GM12891 (cell line): ENCODE measurements around the gene GPR152.

Source experiments
- DNase-seq: peaks from one replicate; pipeline ENCODE4 v3.0.0; 2011; ENCODE audit warnings: low spot score; ENCODE audit not compliant: insufficient read length
- FAIRE-seq: peaks from 2 replicates; lab custom pipeline; 2011; peaks lifted over from hg19 to GRCh38; lab: Jason Lieb, UNC
- PAX5 ChIP-seq: IDR thresholded peaks from 2 replicates; pipeline ENCODE4 v1.6.1; 2011; ENCODE audit warnings: low read length, moderate library complexity, mild to moderate bottlenecking; ENCODE audit not compliant: insufficient read depth, severe bottlenecking
- POLR2A ChIP-seq: IDR thresholded peaks from 2 replicates; pipeline ENCODE4 v1.6.1; 2011; ENCODE audit warnings: low read depth, low read length, control low read depth
- POLR2AphosphoS5 ChIP-seq: IDR thresholded peaks from 2 replicates; pipeline ENCODE4 v1.6.1; 2011; ENCODE audit warnings: low read depth, low read length, control low read depth
- POU2F2 ChIP-seq: IDR thresholded peaks from 2 replicates; pipeline ENCODE4 v1.6.1; 2011; ENCODE audit warnings: low read depth, mild to moderate bottlenecking, control low read depth, low read length, moderate library complexity
- SPI1 ChIP-seq: IDR thresholded peaks from 2 replicates; pipeline ENCODE4 v1.6.1; 2011; ENCODE audit warnings: low read depth, low read length, control low read depth
- TAF1 ChIP-seq: IDR thresholded peaks from 2 replicates; pipeline ENCODE4 v1.6.1; 2011; ENCODE audit warnings: low read depth, low read length, control low read depth

GPR152 gene

GRCh38 chr11:67464411-67465188, 12.1 kb upstream of the GPR152 start:
- peak; percentile 95 for FAIRE-seq
- no peak; the same call in 1 of the 2 replicates for TF ChIP-seq POU2F2
- peak; percentile 71 for TF ChIP-seq POLR2AphosphoS5
- TF ChIP-seq POLR2A, result peak; percentile 78
- TF ChIP-seq TAF1, result peak; percentile 70
- no peak for TF ChIP-seq PAX5
- DNase-seq, result peak; percentile 92

- TF ChIP-seq POU2F2, result no peak
- TF ChIP-seq PAX5, result no peak
- no peak for TF ChIP-seq SPI1
- no peak for TF ChIP-seq POLR2AphosphoS5
- no peak for TF ChIP-seq TAF1
- TF ChIP-seq POLR2A, result no peak
- no peak for FAIRE-seq
- no peak for DNase-seq
Measured at GRCh38 chr11:67463680-67464410, 11.3 kb upstream of the GPR152 start.

- FAIRE-seq, result no peak
- DNase-seq, result no peak
- TF ChIP-seq POLR2AphosphoS5 (no peak), POU2F2 (no peak), TAF1 (no peak), PAX5 (no peak), SPI1 (no peak), POLR2A (no peak)
Measured at GRCh38 chr11:67463186-67463585, 10.7 kb upstream of the GPR152 start.

GRCh38 chr11:67458266-67458665, 5.7 kb upstream of the GPR152 start:
- FAIRE-seq, result no peak

GRCh38 chr11:67457453-67457852, 4.9 kb upstream of the GPR152 start:
- DNase-seq, result no peak
- no peak for TF ChIP-seq POLR2A
- no peak for TF ChIP-seq SPI1
- no peak for TF ChIP-seq POU2F2
- no peak for TF ChIP-seq TAF1
- no peak for TF ChIP-seq POLR2AphosphoS5
- TF ChIP-seq PAX5, result no peak
- no peak for FAIRE-seq

More at GRCh38 chr11:67458266-67458665, 5.7 kb upstream of the GPR152 start:
- no peak for DNase-seq
- TF ChIP-seq PAX5 (no peak), POLR2A (no peak), POLR2AphosphoS5 (no peak), POU2F2 (no peak), SPI1 (no peak), TAF1 (no peak)

DNA sequence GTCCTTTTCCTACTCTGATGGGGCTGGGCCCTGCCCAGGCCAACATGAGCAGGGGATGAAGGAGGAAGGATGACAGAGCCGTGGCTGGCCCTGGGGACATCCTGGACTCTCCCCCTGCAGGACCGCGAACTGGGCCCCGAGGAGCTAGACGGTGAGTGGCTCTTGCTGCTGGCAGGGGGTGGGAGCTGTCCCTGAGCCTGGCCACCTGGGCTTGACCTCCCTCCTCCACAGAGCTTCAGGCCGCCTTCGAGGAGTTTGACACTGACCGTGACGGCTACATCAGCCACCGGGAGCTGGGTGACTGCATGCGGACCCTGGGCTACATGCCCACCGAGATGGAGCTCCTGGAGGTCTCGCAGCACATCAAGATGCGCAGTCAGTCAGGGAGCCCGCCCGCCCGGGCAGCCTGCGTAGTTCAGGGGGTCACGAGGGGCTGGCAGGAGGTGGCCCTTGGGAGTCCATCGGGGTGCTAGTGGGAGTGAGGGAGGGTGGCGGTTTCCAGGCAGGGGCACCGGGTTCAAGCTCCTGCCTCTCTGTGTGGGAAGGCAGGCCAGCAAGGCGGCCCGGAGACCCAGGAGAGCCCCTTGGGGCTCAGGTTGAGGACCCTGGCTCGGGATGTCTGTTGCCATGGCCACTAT, 3.7 kb upstream of the GPR152 start:
- TF ChIP-seq SPI1 (no peak), TAF1 (no peak), POU2F2 (no peak)
- DNase-seq (no peak), FAIRE-seq (no peak)

GRCh38 chr11:67455054-67455453, 2.5 kb upstream of the GPR152 start, which contains the start of gene CABP4:
Gene CABP4, plus strand, starts transcription at chr11:67455354. Its CDS starts 70 bp downstream, at chr11:67455424.
- DNase-seq, result no peak
- TF ChIP-seq PAX5 (no peak), POLR2A (no peak), POLR2AphosphoS5 (no peak), SPI1 (no peak), TAF1 (no peak), POU2F2 (no peak)
- no peak for FAIRE-seq

GRCh38 chr11:67453816-67454732, 1.5 kb upstream of the GPR152 start:
- TF ChIP-seq POLR2A, result 0 out of 2 replicates have a peak, but pooled peaks have one; percentile 11
- no peak for TF ChIP-seq POU2F2
- no peak for FAIRE-seq
- no peak for DNase-seq

GRCh38 chr11:67451658-67451976, 912 bp downstream of the GPR152 start:
- TF ChIP-seq POLR2A, result no peak
- no peak for TF ChIP-seq PAX5
- TF ChIP-seq TAF1, result no peak
- no peak for TF ChIP-seq POLR2AphosphoS5
- no peak for TF ChIP-seq SPI1
- no peak for TF ChIP-seq POU2F2
- FAIRE-seq (no peak), DNase-seq (no peak)
